ENCODE results near the gene P4HB.
"Not testable (repeated sequence)": the region's sequence is repeated elsewhere in the genome, so short reads cannot be mapped to it uniquely, and the experiment has no call there.

Gene P4HB

GRCh38 chr17:81845881-81846742 is 14.2 kb downstream of the P4HB start:
- no peak for DNase-seq (ENCODE audit: low read depth)

GRCh38 chr17:81845361-81845760 is 15.0 kb downstream of the P4HB start:
- DNase-seq (ENCODE audit: low read depth) = no peak

GRCh38 chr17:81844887-81845286 is 15.4 kb downstream of the P4HB start:
- no peak for DNase-seq (ENCODE audit: low read depth)

GRCh38 chr17:81844327-81844851 is 15.9 kb downstream of the P4HB start:
- DNase-seq (ENCODE audit: low read depth) = no peak

- no peak for DNase-seq (ENCODE audit: low read depth)
These were observed 16.5 kb downstream of the P4HB start for GRCh38 chr17:81843713-81844326.

GRCh38 chr17:81842725-81843504 is 17.4 kb downstream of the P4HB start:
- DNase-seq (ENCODE audit: low read depth) = no peak

GRCh38 chr17:81842378-81842724 is 18.0 kb downstream of the P4HB start:
- DNase-seq (ENCODE audit: low read depth) = no peak

- no peak for DNase-seq (ENCODE audit: low read depth)
These were observed 18.5 kb downstream of the P4HB start for GRCh38 chr17:81841866-81842265.

- no peak for DNase-seq (ENCODE audit: low read depth)
These were observed 19.2 kb downstream of the P4HB start for GRCh38 chr17:81840826-81841778.

GRCh38 chr17:81840059-81840458 is 20.3 kb downstream of the P4HB start:
- not testable (repeated sequence) for DNase-seq (ENCODE audit: low read depth)

- DNase-seq (ENCODE audit: low read depth) = no peak
These were observed 21.0 kb downstream of the P4HB start for GRCh38 chr17:81839301-81839700.

GRCh38 chr17:81838753-81839255 is 21.5 kb downstream of the P4HB start:
- DNase-seq (ENCODE audit: low read depth) = no peak

GRCh38 chr17:81837641-81838040 is 22.7 kb downstream of the P4HB start:
- no peak for DNase-seq (ENCODE audit: low read depth)

- no peak for DNase-seq (ENCODE audit: low read depth)
These were observed 25.5 kb downstream of the P4HB start, which contains the start of gene PPP1R27 for GRCh38 chr17:81834831-81835267. PPP1R27 (minus strand) TSS chr17:81835050; CDS start chr17:81834953, 97 bp downstream.

GRCh38 chr17:81833921-81834830 is 26.2 kb downstream of the P4HB start:
- no peak for DNase-seq (ENCODE audit: low read depth)

- peak; percentile 94 for DNase-seq (ENCODE audit: low read depth)
These were observed 27.0 kb downstream of the P4HB start, which contains the start of gene MCRIP1 for GRCh38 chr17:81833160-81833920. MCRIP1 (minus strand) TSS chr17:81833291; CDS start chr17:81824506, 8,785 bp downstream.

- DNase-seq (ENCODE audit: low read depth) = peak; percentile 33
These were observed 27.7 kb downstream of the P4HB start for GRCh38 chr17:81832608-81833159.

- DNase-seq (ENCODE audit: low read depth) = peak; percentile 30
These were observed 28.3 kb downstream of the P4HB start for GRCh38 chr17:81831957-81832607.

Data from activated T-cell treated with anti-CD3 and anti-CD28 coated beads for 24 hours (primary cell).